Body of pancreas (tissue), 4 donors: ENCODE measurements around the gene CCDC93. TPM values are rescaled to one million over a fixed set of nuclear protein-coding genes. Genes with fewer than 3 reads are reported as not detected.

Experiments used
- ATAC-seq: fragments of 150-250 bp; one replicate; pipeline ENCODE4 v1.9.1; 2016
- DNase-seq, 4 donors: peaks; one replicate each; pipeline ENCODE4 v3.0.0-alpha.2; 2019
- H3K27ac ChIP-seq, 4 donors: fragments of 200-600 bp; sonication (generic); 1 replicate in 3 of 4; 2 replicates in 1 of 4; pipeline versions ENCODE4 v1.5.1 to v1.6.1; 2016 to 2019; ENCODE audit warnings: mild to moderate bottlenecking in 1 of 4, mixed read lengths in 1 of 4, moderate library complexity in 1 of 4
- H3K27me3 ChIP-seq, 2 donors: fragments of 200-600 bp; sonication (generic); one replicate each; pipeline ENCODE4 v1.6.0; 2016; ENCODE audit warnings: mild to moderate bottlenecking in 1 of 2
- H3K36me3 ChIP-seq, 2 donors: fragments of 200-600 bp; sonication (generic); replicated peaks in 1 of 2; 2 replicates each; pipeline ENCODE4 v1.5.1; 2016; ENCODE audit warnings: low read depth in 2 of 2; ENCODE audit not compliant: insufficient read depth in 1 of 2
- H3K4me1 ChIP-seq: fragments of 200-600 bp; sonication (generic); one replicate; pipeline ENCODE4 v1.6.0; 2016
- H3K4me3 ChIP-seq, 2 donors: fragments of 200-600 bp; sonication (generic); 1 replicate in 1 of 2; 2 replicates in 1 of 2; pipeline ENCODE4 v1.5.1; 2016 to 2019
- H3K9me3 ChIP-seq, 3 donors: fragments of 200-600 bp; sonication (generic); 1 replicate in 2 of 3; 2 replicates in 1 of 3; pipeline ENCODE4 v1.5.1; 2016
- POLR2A ChIP-seq, 3 donors: fragments of 450-650 bp; IDR thresholded peaks; one replicate each; pipeline ENCODE4 v1.6.1; 2016; ENCODE audit warnings: antibody characterized with exemption in 3 of 3, mild to moderate bottlenecking in 2 of 3
- WGBS, 2 donors: methylation state at CpG; one replicate each; pipeline ENCODE4 v1.1.5; 2017; 5-methylcytosine and 5-hydroxymethylcytosine counted together
- intact Hi-C: fragments of 100-400 bp; cut with DNase I; formaldehyde crosslinking; loops from one replicate; pipeline ENCODE4 v1.15.1; 2023
- total RNA-seq, 2 donors: library from RNA; depleted of rRNA; stranded (reverse); fragments of >200 nt; gene quantifications; one replicate each; pipeline ENCODE4 v1.1.0, GENCODE V29; 2016
- TF ChIP-seq, protein P1 (sequence below), 7 experiments: fragments of 450-650 bp in 4 of 7; fragments of 200-600 bp in 3 of 7; sonication (generic) in 3 of 7; IDR thresholded peaks; one replicate each; pipeline ENCODE4 v1.5.1; 2016 to 2019; ENCODE audit warnings: antibody characterized with exemption in 7 of 7

Gene CCDC93
- total RNA-seq, 2 donors from 2014 or later, result 27.0 to 36.6 TPM

DNA sequence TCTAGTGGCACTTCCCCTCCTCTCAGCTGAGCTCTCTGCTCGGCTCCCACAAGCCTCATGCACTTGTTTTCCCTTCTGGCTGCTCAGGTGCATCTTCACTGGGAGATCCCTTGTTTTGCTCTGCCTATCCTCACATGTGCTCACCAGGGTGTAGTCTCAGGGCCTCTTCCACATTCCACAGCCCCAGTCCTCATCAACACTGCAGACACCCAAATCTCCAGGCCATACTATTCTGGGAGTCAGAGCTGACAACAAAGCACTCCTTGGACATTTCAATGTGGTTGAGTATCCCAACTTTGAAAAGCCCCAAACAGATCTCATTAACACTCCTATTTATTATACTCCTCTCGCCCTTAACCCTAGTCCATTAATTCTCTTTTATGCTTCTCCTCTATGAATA lies 71.3 kb downstream of the CCDC93 start:
- Histone ChIP-seq H3K4me3 (no peak overlapping the region), H3K9me3 (no peaks in the 10 kb centered on the region), H3K36me3 (peaks cover 39 to 54% of the 10 kb centered on the region in 2 donors), H3K4me1 (no peaks in the 10 kb centered on the region), H3K27ac (no peak overlapping the region), H3K27me3 (no peaks in the 10 kb centered on the region)
- ATAC-seq (no peak), DNase-seq (no peak)
- no peak for TF ChIP-seq POLR2A (IDR thresholded peaks at IDR 0.05)
- TF ChIP-seq, protein P1, sequence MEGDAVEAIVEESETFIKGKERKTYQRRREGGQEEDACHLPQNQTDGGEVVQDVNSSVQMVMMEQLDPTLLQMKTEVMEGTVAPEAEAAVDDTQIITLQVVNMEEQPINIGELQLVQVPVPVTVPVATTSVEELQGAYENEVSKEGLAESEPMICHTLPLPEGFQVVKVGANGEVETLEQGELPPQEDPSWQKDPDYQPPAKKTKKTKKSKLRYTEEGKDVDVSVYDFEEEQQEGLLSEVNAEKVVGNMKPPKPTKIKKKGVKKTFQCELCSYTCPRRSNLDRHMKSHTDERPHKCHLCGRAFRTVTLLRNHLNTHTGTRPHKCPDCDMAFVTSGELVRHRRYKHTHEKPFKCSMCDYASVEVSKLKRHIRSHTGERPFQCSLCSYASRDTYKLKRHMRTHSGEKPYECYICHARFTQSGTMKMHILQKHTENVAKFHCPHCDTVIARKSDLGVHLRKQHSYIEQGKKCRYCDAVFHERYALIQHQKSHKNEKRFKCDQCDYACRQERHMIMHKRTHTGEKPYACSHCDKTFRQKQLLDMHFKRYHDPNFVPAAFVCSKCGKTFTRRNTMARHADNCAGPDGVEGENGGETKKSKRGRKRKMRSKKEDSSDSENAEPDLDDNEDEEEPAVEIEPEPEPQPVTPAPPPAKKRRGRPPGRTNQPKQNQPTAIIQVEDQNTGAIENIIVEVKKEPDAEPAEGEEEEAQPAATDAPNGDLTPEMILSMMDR (IDR thresholded peaks at IDR 0.05), result no peak
- whole genome bisulfite sequencing, 2 donors, result 97 to 99% methylated on average over 2 of the region's 2 CpGs
- intact Hi-C loops, result no loop called here

DNA sequence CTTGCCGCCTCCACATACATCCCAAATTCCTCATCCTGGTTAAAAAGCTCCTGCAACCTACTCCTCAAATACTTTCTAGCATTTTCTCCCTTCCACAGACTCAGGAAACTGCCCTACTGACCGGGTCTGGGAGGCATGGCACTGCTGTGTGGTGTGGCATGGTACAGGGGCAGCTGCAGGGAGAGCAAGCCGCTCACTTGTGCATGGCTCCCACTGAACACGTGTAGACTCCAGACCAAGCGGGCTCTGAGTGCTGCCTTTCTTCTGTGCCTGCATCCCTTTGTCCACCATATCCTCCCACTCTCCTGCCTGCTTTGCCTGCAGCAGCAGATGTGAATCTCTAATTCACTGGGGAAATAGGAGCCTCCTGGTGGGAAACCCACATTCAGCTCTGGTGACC lies 72.2 kb downstream of the CCDC93 start:
- H3K9me3 ChIP-seq, result no peaks in the 10 kb centered on the region
- DNase-seq, result no peak
- H3K27ac ChIP-seq, result no peak overlapping the region
- no peaks in the 10 kb centered on the region for H3K4me1 ChIP-seq
- no peak for TF ChIP-seq POLR2A (IDR thresholded peaks at IDR 0.05)
- TF ChIP-seq, protein P1 (IDR thresholded peaks at IDR 0.05), result no peak
- whole genome bisulfite sequencing, 2 donors, result 82 to 93% methylated on average over 5 of the region's 5 CpGs
- ATAC-seq, result no peak
- no peaks in the 10 kb centered on the region for H3K27me3 ChIP-seq
- no peak overlapping the region for H3K4me3 ChIP-seq
- intact Hi-C loops, result no loop called here
- peaks cover 34 to 47% of the 10 kb centered on the region in 2 donors for H3K36me3 ChIP-seq

DNA sequence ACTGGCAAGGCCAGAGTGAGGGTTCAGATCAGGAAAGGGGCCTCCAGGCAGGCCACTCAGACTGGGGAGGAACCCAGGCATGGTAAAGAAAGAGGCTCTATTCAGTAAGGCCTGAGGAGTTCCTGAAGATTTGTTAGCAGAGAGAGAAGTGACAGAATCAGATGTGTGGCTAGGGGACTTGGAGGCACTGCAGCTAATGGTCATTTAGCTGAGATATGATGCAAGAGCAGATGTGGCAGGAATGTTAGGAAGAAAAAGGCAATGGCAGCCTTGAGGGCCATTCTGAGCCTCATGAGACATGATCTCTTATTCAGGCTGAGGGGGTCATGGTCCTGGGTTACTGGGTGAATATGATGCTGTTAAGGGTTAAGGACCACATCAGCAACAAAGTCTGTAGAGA lies 73.4 kb downstream of the CCDC93 start:
- intact Hi-C loops, result no loop called here
- ATAC-seq, result no peak
- no peak for TF ChIP-seq POLR2A (IDR thresholded peaks at IDR 0.05)
- TF ChIP-seq, protein P1 (IDR thresholded peaks at IDR 0.05), result no peak
- Histone ChIP-seq H3K36me3 (peaks cover 30 to 50% of the 10 kb centered on the region in 2 donors), H3K27me3 (no peaks in the 10 kb centered on the region), H3K27ac (no peak overlapping the region), H3K9me3 (no peaks in the 10 kb centered on the region), H3K4me1 (no peaks in the 10 kb centered on the region), H3K4me3 (no peak overlapping the region)
- no peak for DNase-seq

DNA sequence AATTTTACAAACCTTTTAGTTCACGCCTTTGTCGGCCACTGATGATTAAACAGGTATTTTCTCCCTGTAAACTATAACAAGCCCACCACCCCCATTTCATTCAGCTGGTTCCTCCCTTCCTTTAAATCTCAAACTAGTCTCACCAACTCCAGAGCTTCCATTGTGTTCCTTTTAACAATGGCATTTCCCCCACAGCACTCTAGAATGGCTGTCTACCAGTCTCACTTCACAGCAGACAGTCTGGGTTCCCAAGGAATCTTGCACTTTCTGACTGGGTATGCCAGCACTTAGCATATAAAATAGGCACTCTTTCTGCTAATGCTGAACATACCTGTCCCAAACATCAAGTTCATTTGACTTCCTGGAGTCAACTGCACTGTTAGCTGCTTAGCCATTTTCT lies 75.3 kb downstream of the CCDC93 start:
- Histone ChIP-seq H3K9me3 (no peaks in the 10 kb centered on the region), H3K27me3 (no peaks in the 10 kb centered on the region), H3K36me3 (peaks cover 20 to 54% of the 10 kb centered on the region in 2 donors), H3K4me3 (no peak overlapping the region), H3K27ac (no peak overlapping the region), H3K4me1 (no peaks in the 10 kb centered on the region)
- 94 to 95% methylated on average over 2 of the region's 2 CpGs for WGBS, 2 donors
- DNase-seq (no peak), ATAC-seq (no peak)
- TF ChIP-seq POLR2A (IDR thresholded peaks at IDR 0.05), result no peak
- TF ChIP-seq, protein P1 (IDR thresholded peaks at IDR 0.05), result no peak
- intact Hi-C loops, result no loop called here

DNA sequence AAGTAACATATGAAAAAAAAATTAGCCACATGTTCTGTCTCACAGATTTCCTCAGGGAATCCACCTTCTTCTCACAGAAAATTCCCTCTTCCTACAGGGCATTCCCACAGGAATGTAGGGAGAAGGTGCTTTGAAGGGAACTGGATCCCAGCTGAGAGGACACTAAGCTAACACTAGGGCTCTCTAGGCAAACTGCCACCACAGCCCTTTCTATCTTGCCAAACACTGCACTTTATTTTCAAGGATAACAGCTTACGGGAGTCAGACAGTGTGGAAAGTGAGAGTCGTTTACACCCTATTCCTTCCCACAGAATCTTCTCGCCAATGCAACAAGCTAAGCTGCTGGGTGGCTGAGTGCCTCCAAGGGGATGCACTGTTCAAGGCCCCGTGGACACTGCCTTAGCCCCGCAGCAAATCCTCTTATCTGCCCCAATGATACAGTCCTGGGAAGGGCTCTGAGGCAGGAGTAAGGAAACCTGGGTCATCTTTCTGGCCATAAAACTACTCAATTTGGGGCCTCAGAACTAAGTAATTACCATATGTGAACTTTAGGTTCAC lies 76.9 kb downstream of the CCDC93 start:
- no peak overlapping the region for H3K27ac ChIP-seq
- no peak for TF ChIP-seq POLR2A (IDR thresholded peaks at IDR 0.05)
- TF ChIP-seq, protein P1 (IDR thresholded peaks at IDR 0.05), result no peak
- no peaks in the 10 kb centered on the region for H3K27me3 ChIP-seq
- no peaks in the 10 kb centered on the region for H3K9me3 ChIP-seq
- no peak overlapping the region for H3K4me3 ChIP-seq
- H3K36me3 ChIP-seq, result peaks cover 20 to 54% of the 10 kb centered on the region in 2 donors
- intact Hi-C loops, result no loop called here
- no peaks in the 10 kb centered on the region for H3K4me1 ChIP-seq
- 56 to 75% methylated on average over 5 of the region's 5 CpGs for WGBS, 2 donors
- no peak for ATAC-seq
- DNase-seq, result no peak
